K562 (cell line): Measurements from ENCODE around the gene TP53BP1. TPM values are rescaled to one million over a fixed set of nuclear protein-coding genes. Genes with fewer than 3 reads are reported as not detected.

ENCODE experiments used
- ATAC-seq: fragments of 200-7000 bp; cut with Tn5 transposase; 3 replicates; pipeline ENCODE4 v1.9.1; 2020; ENCODE audit warnings: moderate library complexity
- BruUV-seq: library from RNA; stranded (reverse); fragments of 400-500 nt; replicated peaks from 2 replicates; lab custom pipeline; 2021; lab: Mats Ljungman, UMichigan
- CTCF ChIA-PET: fragments of 300-600 bp; formaldehyde crosslinking; extraction: SDS; loops from one replicate; lab custom pipeline; 2021; ENCODE audit warnings: low intra/inter-chr PET ratio; lab: Yijun Ruan, JAX
- POLR2A ChIA-PET: fragments of 300-600, 350-650 bp; sonication (Branson Sonifier 250); formaldehyde crosslinking; extraction: SDS; loops from one replicate; lab custom pipeline; 2021; ENCODE audit warnings: antibody characterized with exemption, inconsistent platforms; lab: Yijun Ruan, JAX
- DNase-seq, 4 experiments: peaks; one replicate each; pipeline versions ENCODE4 v3.0.0 to v3.0.0-alpha.2; 2011 to 2018; ENCODE audit warnings: low spot score in 3 of 4, mixed read lengths in 3 of 4; ENCODE audit errors: extremely low read depth in 1 of 4
- FAIRE-seq: peaks from 2 replicates; lab custom pipeline; 2011; peaks lifted over from hg19 to GRCh38; lab: Jason Lieb, UNC
- H2AFZ ChIP-seq: 2 replicates; pipeline ENCODE4 v1.6.0; 2011; ENCODE audit warnings: low read depth, low read length, control low read depth, inconsistent platforms
- H3K27ac ChIP-seq: fragments of 200-600 bp; 3 replicates; pipeline ENCODE4 v1.8.0; 2011; ENCODE audit warnings: low read depth, mild to moderate bottlenecking, control low read depth, inconsistent platforms, low read length, moderate library complexity, mixed read lengths; ENCODE audit errors: extremely low read depth
- H3K27me3 ChIP-seq, 2 experiments: fragments of 300-600 bp in 1 of 2; 2 replicates in 1 of 2; 3 replicates in 1 of 2; pipeline versions ENCODE4 v1.6.0 to v1.8.0; 2011; ENCODE audit warnings: inconsistent platforms in 2 of 2, low read length in 2 of 2, mild to moderate bottlenecking in 1 of 2, mixed read lengths in 1 of 2, moderate library complexity in 1 of 2; ENCODE audit not compliant: control insufficient read depth in 2 of 2, insufficient read depth in 2 of 2
- H3K36me3 ChIP-seq: fragments of 300-600 bp; 3 replicates; pipeline ENCODE4 v1.8.0; 2011; ENCODE audit warnings: mild to moderate bottlenecking, low read length, inconsistent platforms; ENCODE audit not compliant: control insufficient read depth, insufficient read depth
- H3K4me1 ChIP-seq, 2 experiments: fragments of 200-600 bp in 1 of 2; replicated peaks in 1 of 2; 2 replicates in 1 of 2; 3 replicates in 1 of 2; pipeline versions ENCODE4 v1.5.1 to v1.8.0; 2011; ENCODE audit warnings: inconsistent platforms in 2 of 2, low read length in 2 of 2, mild to moderate bottlenecking in 1 of 2, mixed read lengths in 1 of 2, moderate library complexity in 1 of 2; ENCODE audit not compliant: control insufficient read depth in 2 of 2, insufficient read depth in 2 of 2
- H3K4me2 ChIP-seq: 2 replicates; pipeline ENCODE4 v1.6.1; 2011; ENCODE audit warnings: low read length, control low read depth, inconsistent platforms, mixed read lengths; ENCODE audit not compliant: insufficient read depth
- H3K4me3 ChIP-seq: fragments of 200-600 bp; sonication (generic), shearing (Covaris generic); 2 replicates; pipeline ENCODE4 v1.5.1; 2016; ENCODE audit warnings: control low read depth, inconsistent platforms
- H3K79me2 ChIP-seq: fragments of 200-600 bp; 3 replicates; pipeline ENCODE4 v1.8.0; 2011; ENCODE audit warnings: low read length, inconsistent platforms; ENCODE audit not compliant: control insufficient read depth, insufficient read depth
- H3K9ac ChIP-seq, 2 experiments: 2 replicates each; pipeline versions ENCODE4 v1.6.0 to v1.6.1; 2011; ENCODE audit warnings: low read depth in 2 of 2, low read length in 2 of 2, control low read depth in 1 of 2, inconsistent platforms in 1 of 2, mild to moderate bottlenecking in 1 of 2, mixed read lengths in 1 of 2; ENCODE audit not compliant: insufficient read depth in 1 of 2
- H3K9me1 ChIP-seq: one replicate; pipeline ENCODE4 v1.6.0; 2011; ENCODE audit warnings: inconsistent platforms, mild to moderate bottlenecking, low read length, moderate library complexity; ENCODE audit not compliant: control insufficient read depth, insufficient read depth
- H3K9me3 ChIP-seq: replicated peaks from 2 replicates; pipeline ENCODE4 v1.5.1; 2011; ENCODE audit warnings: low read depth, low read length, inconsistent platforms; ENCODE audit not compliant: control insufficient read depth, insufficient read depth
- H4K20me1 ChIP-seq: replicated peaks from 2 replicates; pipeline ENCODE4 v1.6.1; 2011; ENCODE audit warnings: low read length, inconsistent platforms, mixed read lengths; ENCODE audit not compliant: control insufficient read depth, insufficient read depth
- AFF1 ChIP-seq, 2 experiments: fragments of 450-650 bp; IDR thresholded peaks; 2 replicates each; pipeline ENCODE4 v1.6.1; 2018; ENCODE audit warnings: mild to moderate bottlenecking in 2 of 2, low read depth in 1 of 2; ENCODE audit not compliant: partially characterized antibody in 2 of 2
- ELK1 ChIP-seq: sonication (generic); formaldehyde crosslinking; IDR thresholded peaks from 2 replicates; pipeline ENCODE4 v1.8.1; 2022; ENCODE audit warnings: missing genetic modification reagents
- ETV5 ChIP-seq: sonication (generic); formaldehyde crosslinking; IDR thresholded peaks from 2 replicates; pipeline ENCODE4 v1.4.0; 2020; ENCODE audit warnings: low read depth, mild to moderate bottlenecking, missing genetic modification reagents
- FOXJ2 ChIP-seq: fragments of 200-800 bp; sonication (Bioruptor generic); IDR thresholded peaks from 2 replicates; pipeline ENCODE4 v1.6.1; 2016; ENCODE audit warnings: missing genetic modification characterization, missing compliant biosample characterization
- KLF13 ChIP-seq: fragments of 450-650 bp; IDR thresholded peaks from 2 replicates; pipeline ENCODE4 v1.6.1; 2016; ENCODE audit warnings: missing genetic modification characterization, low read depth, mild to moderate bottlenecking, missing compliant biosample characterization, moderate library complexity, borderline replicate concordance
- MECOM ChIP-seq: fragments of 250-450 bp; sonication (Bioruptor Pico); IDR thresholded peaks from 2 replicates; pipeline ENCODE4 v1.8.0; 2022; ENCODE audit warnings: inconsistent platforms
- NFRKB ChIP-seq: fragments of 450-650 bp; IDR thresholded peaks from 2 replicates; pipeline ENCODE4 v1.6.1; 2016; ENCODE audit warnings: low read depth
- POLR2A ChIP-seq: fragments of 450-650 bp; conservative IDR thresholded peaks from 2 replicates; pipeline ENCODE4 v1.6.1; 2016
- PTRF ChIP-seq: fragments of 450-650 bp; IDR thresholded peaks from 2 replicates; pipeline ENCODE4 v1.6.1; 2016; ENCODE audit warnings: mild to moderate bottlenecking, missing genetic modification characterization, missing compliant biosample characterization
- RHOXF2B ChIP-seq: fragments of 250-450 bp; sonication (Bioruptor Pico); conservative IDR thresholded peaks from 2 replicates; pipeline ENCODE4 v1.5.1; 2021
- VEZF1 ChIP-seq: fragments of 200-800 bp; sonication (Bioruptor generic); IDR thresholded peaks from 2 replicates; pipeline ENCODE4 v1.6.1; 2017; ENCODE audit warnings: missing genetic modification characterization, missing compliant biosample characterization
- XRCC4 ChIP-seq: IDR thresholded peaks from one replicate; pipeline ENCODE4 v1.6.1; 2011; ENCODE audit not compliant: insufficient read depth, insufficient read length; ENCODE audit errors: extremely low read depth
- ZFX ChIP-seq: sonication (generic); formaldehyde crosslinking; IDR thresholded peaks from 2 replicates; pipeline ENCODE4 v1.8.0; 2022; ENCODE audit warnings: mild to moderate bottlenecking, missing genetic modification reagents, moderate library complexity
- WGBS: fragments of 100-300 bp; shearing (Covaris generic); methylation state at CpG from one replicate; pipeline ENCODE4 v1.1.6; 2016; ENCODE audit warnings: low coverage, mixed read lengths; ENCODE audit not compliant: insufficient coverage; ENCODE audit errors: missing lambda C conversion rate; 5-methylcytosine and 5-hydroxymethylcytosine counted together
- in situ Hi-C: fragments of 300-500 bp; cut with MboI; formaldehyde crosslinking; loops from 4 replicates; pipeline ENCODE4 v1.15.0; 2018; ENCODE audit warnings: inconsistent platforms, mixed read lengths
- intact Hi-C: fragments of 100-400 bp; cut with micrococcal nuclease; formaldehyde crosslinking; loops from 2 replicates; pipeline ENCODE4 v1.14.2; 2022
- polyA plus RNA-seq, 8 experiments: library from polyadenylated mRNA; depleted of rRNA in 4 of 8; stranded (reverse) in 5 of 8; unstranded in 3 of 8; fragments of >200 nt; fragmentation: Nextera tagmentation in 2 of 8; fragmentation: Illumina TruSeq in 1 of 8; extraction: Ambion mirVana in 2 of 8; extraction: Trizol in 1 of 8; gene quantifications; 2 replicates each; pipeline versions ENCODE4 v1.2.1 to v1.2.3, GENCODE V29; 2011 to 2014; ENCODE audit warnings: inconsistent platforms in 1 of 8, missing spikeins in 1 of 8
- total RNA-seq, 7 experiments: library from RNA; depleted of rRNA in 6 of 7; stranded (reverse); fragments of >200 nt in 6 of 7; fragmentation: Illumina TruSeq in 2 of 7; extraction: Trizol in 2 of 7; gene quantifications; 2 replicates each; pipeline versions ENCODE4 v1.2.1 to v1.2.3, GENCODE V29; 2011 to 2021; ENCODE audit warnings: low replicate concordance in 1 of 7

The TP53BP1 gene
- total and polyA plus RNA-seq, 9 of the 15 experiments (the other 6 are each of a cell fraction or from before 2014, with no cell fraction given) = 5.7 to 63.3 (median 30.9) TPM

GRCh38 chr15:43509660-43510199 is 16.8 kb upstream of the TP53BP1 start (continued):
- TF ChIP-seq AFF1 (IDR thresholded peaks at IDR 0.05; ENCODE audit: low read depth in 1 of 2, partially characterized antibody in 2 of 2) = peak in 1 of 2 experiments; percentile 23
- TF ChIP-seq, all 486 proteins: peak for 32

- Histone ChIP-seq H3K36me3 (no peaks in the 10 kb centered on the region), H4K20me1 (peaks cover 3% of the 10 kb centered on the region; the same call in 1 of the 2 replicates), H3K9me1 (no peaks in the 10 kb centered on the region), H3K79me2 (peaks cover 8% of the 10 kb centered on the region; the same call in 2 of the 3 replicates), H3K27me3 (no peaks in the 10 kb centered on the region), H3K27ac (peak overlapping the region; percentile 93), H2AFZ (peak overlapping the region; percentile 95), H3K9me3 (no peaks in the 10 kb centered on the region), H3K9ac (peak overlapping the region; percentile 41 to 75; a peak in 3 of 4 replicates), H3K4me2 (peak overlapping the region; percentile 90), H3K4me3 (peak overlapping the region; percentile 58), H3K4me1 (peaks cover 14 to 54% of the 10 kb centered on the region in 2 experiments)
- POLR2A ChIA-PET = interaction anchor here (1.0 to 1.9 kb wide), 3 partner anchors 10 to 16 kb away, joined by 3 to 8 read pairs (median 4); partner anchors contain the start of gene TP53BP1
- FAIRE-seq (no peak), ATAC-seq (no peak), DNase-seq (peak in 2 of 4 experiments; percentile 18 to 32)
- WGBS = 11% methylated on average over 8 of the region's 9 CpGs
- intact Hi-C loops (no loop called here), in situ Hi-C loops (no loop called here)
- BruUV-seq = no TSS peak
- CTCF ChIA-PET = no interaction called here
- TF ChIP-seq PTRF (tag) (no peak), KLF13 (tag) (no peak), FOXJ2 (tag) (peak; percentile 54; the same call in 1 of the 2 replicates), POLR2A (no peak), ELK1 (CRISPR knock-in tag) (no peak), ETV5 (CRISPR knock-in tag) (no peak), ZFX (peak; percentile 27; the same call in 1 of the 2 replicates), NFRKB (0 out of 2 replicates have a peak, but pooled peaks have one; percentile 37), MECOM (CRISPR knock-in tag) (no peak), VEZF1 (peak; percentile 72), XRCC4 (no peak), RHOXF2B (CRISPR knock-in tag) (no peak)
Measured at GRCh38 chr15:43508991-43509659, 16.2 kb upstream of the TP53BP1 start.
